Limb (tissue), 2 donors: ENCODE results near the gene RAB24.
"Not testable (repeated sequence)": the region's sequence is repeated elsewhere in the genome, so short reads cannot be mapped to it uniquely, and the experiment has no call there.

Source experiments
- DNase-seq, 2 donors: peaks; one replicate each; pipeline ENCODE4 v3.0.0-alpha.2; 2016; ENCODE audit errors: extremely low spot score in 2 of 2

Gene RAB24

GRCh38 chr5:177303121-177303924 lies at the start of gene RAB24, which contains the start of gene PRELID1:
TSS of gene RAB24 (minus strand) at chr5:177303719. CDS start at chr5:177303288, 431 bp downstream.
TSS of gene PRELID1 (plus strand) at chr5:177303799. CDS start at chr5:177303986, 187 bp downstream.
- peak; percentile 87 to 93 for DNase-seq

DNA sequence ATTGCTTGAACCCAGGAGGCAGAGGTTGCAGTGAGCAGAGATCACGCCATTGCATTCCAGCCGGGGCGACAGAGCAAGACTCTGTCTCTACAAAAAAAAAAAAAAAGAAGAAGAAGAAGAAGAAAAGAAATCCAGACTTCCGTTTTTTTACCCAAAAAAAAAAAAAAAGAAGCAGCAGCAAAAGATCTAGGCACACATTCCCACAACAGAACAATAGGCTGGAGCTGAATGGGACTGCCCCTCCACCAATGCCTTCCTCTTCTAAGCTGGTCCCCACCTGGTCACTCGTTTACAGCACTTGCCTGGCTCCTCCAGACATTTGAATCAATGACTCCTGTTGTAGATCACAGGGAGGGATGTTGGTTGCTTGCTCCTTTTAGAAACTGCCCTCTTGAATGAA lies 49.6 kb upstream of the RAB24 start:
- DNase-seq: no peak

GRCh38 chr5:177351392-177352329 lies 48.1 kb upstream of the RAB24 start, which contains the start of gene LMAN2:
TSS of gene LMAN2 (minus strand) at chr5:177351668. CDS start at chr5:177351647, 21 bp downstream.
- peak; percentile 94 to 96 for DNase-seq

- no peak for DNase-seq
These were observed 47.4 kb upstream of the RAB24 start for GRCh38 chr5:177350776-177351391.

DNA sequence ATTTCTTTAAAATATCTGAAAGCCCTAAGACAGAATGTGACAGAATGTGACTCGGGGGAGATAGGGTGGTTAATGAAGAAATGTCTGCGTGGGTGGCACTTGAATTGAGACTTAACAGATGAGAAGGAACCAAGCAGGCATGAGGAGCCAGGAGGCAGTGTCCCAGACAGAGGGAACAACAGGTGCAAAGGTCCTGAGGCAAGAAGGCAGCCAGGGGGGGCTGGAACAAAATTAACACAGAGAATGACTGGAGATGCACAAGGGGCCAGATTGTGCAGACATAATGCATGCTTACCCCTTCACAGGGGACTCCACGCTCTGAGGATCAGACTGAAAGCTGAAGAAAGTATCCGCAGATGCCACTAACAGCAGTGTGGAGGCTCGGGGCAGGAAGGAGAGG lies 46.2 kb upstream of the RAB24 start:
- DNase-seq: no peak

GRCh38 chr5:177349362-177349647 lies 45.8 kb upstream of the RAB24 start:
- no peak for DNase-seq

- DNase-seq: no peak
These were observed 44.2 kb upstream of the RAB24 start for GRCh38 chr5:177347699-177348098.

DNA sequence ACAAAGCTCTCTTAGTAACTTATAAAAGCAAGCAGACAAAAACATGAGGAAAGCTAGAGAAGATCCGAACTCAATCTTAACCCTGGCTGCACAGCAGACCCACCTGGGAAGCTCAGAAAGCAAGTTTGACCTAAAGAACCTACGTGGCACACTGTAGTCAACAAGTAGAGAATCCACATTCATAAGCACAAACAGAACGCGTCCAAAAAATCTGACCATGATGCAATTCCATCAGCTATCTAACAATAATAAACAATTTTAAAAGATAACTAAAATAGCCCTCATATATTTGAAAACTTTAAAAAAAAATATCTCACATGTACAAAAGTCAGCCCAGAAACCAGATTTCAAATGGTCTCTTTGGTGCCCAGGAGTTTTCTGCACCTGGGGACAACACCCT lies 43.3 kb upstream of the RAB24 start:
- no peak for DNase-seq

DNA sequence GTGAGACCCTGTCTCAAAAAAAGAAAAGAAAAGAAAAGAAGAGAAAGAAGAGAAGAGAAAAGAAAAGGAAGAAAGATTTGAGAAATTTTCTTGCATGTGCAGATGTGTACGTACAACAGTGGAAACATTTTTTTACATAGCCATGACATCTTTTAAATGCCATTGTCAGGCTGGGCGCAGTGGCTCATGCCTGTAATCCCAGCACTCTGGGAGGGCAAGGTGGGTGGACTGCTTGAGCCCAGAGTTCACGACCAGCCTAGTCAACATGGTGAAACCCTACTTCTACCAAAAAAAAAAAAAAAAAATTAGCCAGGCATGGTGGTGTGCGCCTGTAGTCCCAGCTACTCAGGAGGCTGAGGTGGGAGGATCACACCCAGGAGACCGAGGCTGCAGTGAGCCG lies 41.4 kb upstream of the RAB24 start:
- DNase-seq: no peak

- DNase-seq: no peak
These were observed 40.3 kb upstream of the RAB24 start for GRCh38 chr5:177343777-177344176.

DNA sequence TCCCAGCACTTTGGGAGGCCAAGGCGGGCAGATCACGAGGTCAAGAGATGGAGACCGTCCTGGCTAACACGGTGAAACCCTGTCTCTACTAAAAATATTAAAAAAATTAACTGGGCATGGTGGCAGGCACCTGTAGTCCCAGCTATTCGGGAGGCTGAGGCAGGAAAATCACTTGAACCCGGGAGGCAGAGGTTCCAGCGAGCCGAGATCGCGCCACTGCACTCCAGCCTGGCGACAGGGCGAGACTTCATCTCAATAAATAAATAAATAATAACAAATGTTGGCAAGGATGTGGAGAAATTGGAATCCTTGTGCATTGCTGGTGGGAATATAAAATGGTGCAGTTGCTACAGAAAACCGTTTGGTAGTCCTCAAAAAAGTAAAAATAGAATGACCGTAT lies 39.5 kb upstream of the RAB24 start:
- DNase-seq: not testable (repeated sequence)

DNA sequence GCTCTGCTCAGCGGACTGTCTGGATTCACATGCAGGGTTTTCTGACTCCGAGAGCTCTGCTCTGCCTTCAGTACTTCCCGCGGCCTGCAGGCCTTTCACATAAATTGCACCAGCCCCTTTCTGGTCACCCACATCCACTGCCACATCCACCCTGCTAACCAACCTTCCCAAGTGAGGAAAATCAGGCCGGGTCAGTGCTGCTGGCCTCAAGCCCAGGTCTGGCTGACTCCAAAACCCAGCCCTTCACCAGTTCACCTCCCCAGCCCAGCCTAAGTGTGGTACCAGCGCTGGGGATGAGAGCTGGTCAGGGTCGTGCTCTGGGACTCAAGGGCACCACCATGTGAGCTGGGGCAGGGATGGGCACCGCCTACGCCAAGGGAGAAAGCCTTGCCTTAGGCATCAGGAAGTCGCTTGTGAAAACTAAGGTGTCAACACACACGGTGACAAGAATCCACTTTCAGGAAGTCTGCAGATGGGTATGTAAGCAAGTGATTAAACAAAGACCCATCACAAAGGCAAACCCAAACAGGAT lies 35.7 kb upstream of the RAB24 start:
- DNase-seq: no peak

DNA sequence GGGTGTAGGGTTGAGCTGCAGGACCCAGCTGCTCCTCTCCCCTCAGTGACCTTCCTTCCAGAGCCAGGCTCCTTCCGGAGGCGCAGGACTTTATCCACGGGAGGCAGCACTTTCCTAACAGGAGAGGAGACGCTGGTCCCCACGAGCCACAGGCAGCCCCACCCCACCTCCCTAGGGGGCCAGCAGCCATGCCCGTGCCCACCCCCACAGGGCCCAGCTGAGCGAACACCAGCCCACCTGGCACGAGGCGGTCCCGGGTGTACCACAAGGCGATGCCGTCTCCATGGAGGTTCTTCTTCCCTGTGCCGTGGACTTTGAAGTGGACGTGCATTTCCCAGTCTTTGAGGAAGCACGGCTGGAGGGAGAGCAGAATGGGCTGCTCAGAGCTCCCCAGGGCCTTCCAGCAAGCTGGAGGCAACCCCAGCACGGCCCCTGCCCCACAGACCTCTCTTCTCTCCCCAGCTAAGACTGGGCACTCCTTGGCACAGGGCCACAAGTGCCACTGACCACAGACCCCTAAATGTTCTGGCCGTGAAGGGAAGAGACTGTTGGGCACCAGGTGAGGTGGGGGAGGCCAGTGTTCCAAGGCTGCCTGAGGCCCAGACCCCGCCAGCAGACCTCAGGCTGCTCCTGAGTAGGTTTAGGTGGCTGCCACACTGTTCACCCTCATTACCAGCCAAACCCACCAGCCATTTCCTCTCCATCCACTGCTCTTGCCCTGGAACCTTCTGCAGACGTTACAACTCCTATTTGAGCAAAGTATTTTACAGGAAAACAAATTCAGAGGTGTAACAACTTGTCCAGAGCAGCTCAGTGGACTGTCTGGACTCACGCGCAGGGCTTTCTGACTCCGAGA lies 35.0 kb upstream of the RAB24 start:
- no peak for DNase-seq

DNA sequence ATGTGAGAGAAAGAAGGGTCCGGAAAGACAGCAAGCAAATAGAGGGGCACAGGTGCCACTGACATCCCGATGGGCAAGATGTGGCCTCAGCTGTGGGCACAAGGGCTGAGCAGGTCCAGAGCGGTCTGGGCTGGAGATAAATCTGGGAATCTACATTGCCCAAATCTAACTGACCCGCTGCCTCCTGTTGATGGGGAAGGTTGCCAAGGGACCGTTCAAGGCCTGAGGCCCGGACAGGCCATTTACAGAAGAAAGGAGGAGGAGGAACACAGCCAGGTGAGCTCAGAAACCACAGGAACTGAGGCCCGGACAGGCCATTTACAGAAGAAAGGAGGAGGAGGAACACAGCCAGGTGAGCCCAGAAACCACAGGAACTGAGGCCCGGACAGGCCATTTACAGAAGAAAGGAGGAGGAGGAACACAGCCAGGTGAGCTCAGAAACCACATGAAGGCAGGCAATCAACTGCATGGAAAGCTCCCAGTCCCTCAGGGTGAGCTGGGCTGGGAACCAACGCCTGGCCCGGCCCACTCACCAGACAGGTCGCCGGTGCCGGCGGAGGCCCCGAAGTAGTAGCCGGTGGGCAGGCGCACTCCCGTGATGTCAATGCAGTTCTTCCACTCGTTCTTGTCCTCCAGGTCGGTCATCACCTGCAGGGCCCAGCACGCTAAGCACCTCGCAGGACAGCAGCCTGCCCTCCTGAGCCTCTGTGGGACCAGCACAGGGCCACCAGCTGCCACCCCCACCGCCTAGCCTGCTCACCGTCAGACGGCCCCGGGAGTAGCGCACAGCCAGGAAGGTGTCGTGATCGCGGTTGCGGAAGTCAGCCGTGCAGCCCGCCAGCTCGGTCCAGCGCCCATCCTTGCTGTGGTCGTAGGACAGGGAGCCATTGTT lies 33.3 kb upstream of the RAB24 start:
- DNase-seq: no peak

- DNase-seq: no peak
These were observed 32.6 kb upstream of the RAB24 start for GRCh38 chr5:177336112-177336511.

GRCh38 chr5:177335701-177336065 lies 32.2 kb upstream of the RAB24 start:
- DNase-seq: no peak

- no peak for DNase-seq
These were observed 31.5 kb upstream of the RAB24 start for GRCh38 chr5:177334781-177335700.

- DNase-seq: no peak
These were observed 30.6 kb upstream of the RAB24 start for GRCh38 chr5:177334155-177334551.
